Spleen (tissue), 11 donors: Measurements from ENCODE around the gene BAX. TPM values are rescaled to one million over a fixed set of nuclear protein-coding genes. Genes with fewer than 3 reads are reported as not detected.
A peak's percentile ranks its signal among the peaks of the same experiment; 100 is the strongest.

Experiments used
- DNase-seq: peaks from one replicate; pipeline ENCODE4 v3.0.0-alpha.2; 2020
- H3K27ac ChIP-seq, 8 donors: fragments of 200-600 bp; sonication (generic) in 7 of 8; 1 replicate in 4 of 8; 2 replicates in 4 of 8; pipeline versions ENCODE4 v1.5.0 to v1.8.0; 2016 to 2021; ENCODE audit warnings: inconsistent platforms in 4 of 8, mild to moderate bottlenecking in 4 of 8, moderate library complexity in 1 of 8
- H3K27me3 ChIP-seq, 7 donors: fragments of 200-600 bp; sonication (generic) in 6 of 7; replicated peaks in 1 of 7; 1 replicate in 4 of 7; 2 replicates in 3 of 7; pipeline versions ENCODE4 v1.5.0 to v1.8.0; 2016 to 2021; ENCODE audit warnings: inconsistent platforms in 3 of 7, mild to moderate bottlenecking in 1 of 7
- H3K36me3 ChIP-seq, 6 donors: fragments of 200-600 bp; sonication (generic) in 5 of 6; 1 replicate in 4 of 6; 2 replicates in 2 of 6; pipeline versions ENCODE4 v1.5.0 to v1.8.0; 2016 to 2021; ENCODE audit warnings: inconsistent platforms in 2 of 6
- H3K4me1 ChIP-seq, 6 donors: fragments of 200-600 bp; sonication (generic) in 5 of 6; 1 replicate in 3 of 6; 2 replicates in 3 of 6; pipeline versions ENCODE4 v1.5.0 to v1.8.0; 2016 to 2021; ENCODE audit warnings: inconsistent platforms in 3 of 6
- H3K4me3 ChIP-seq, 8 donors: fragments of 200-600 bp; sonication (generic) in 7 of 8; 1 replicate in 4 of 8; 2 replicates in 4 of 8; pipeline versions ENCODE4 v1.5.0 to v1.8.0; 2016 to 2021; ENCODE audit warnings: inconsistent platforms in 4 of 8, mild to moderate bottlenecking in 4 of 8, moderate library complexity in 2 of 8
- H3K9me3 ChIP-seq, 8 donors: fragments of 200-600 bp; sonication (generic) in 7 of 8; 1 replicate in 4 of 8; 2 replicates in 4 of 8; pipeline versions ENCODE4 v1.5.0 to v1.8.0; 2016 to 2021; ENCODE audit warnings: inconsistent platforms in 4 of 8
- POLR2A ChIP-seq, 3 donors: fragments of 450-650 bp; IDR thresholded peaks; one replicate each; pipeline ENCODE4 v1.5.1; 2017; ENCODE audit warnings: antibody characterized with exemption in 3 of 3, mild to moderate bottlenecking in 1 of 3
- POLR2AphosphoS5 ChIP-seq, 3 donors: sonication (generic); formaldehyde crosslinking; IDR thresholded peaks; one replicate each; pipeline ENCODE4 v1.5.1; 2017; ENCODE audit warnings: antibody characterized with exemption in 3 of 3
- WGBS, 5 donors: extraction: QIAGEN DNeasy Blood & Tissue Kit in 3 of 5; methylation state at CpG; one replicate each; pipeline versions ENCODE4 v1.1.5 to v1.1.7; 2013 to 2018; 5-methylcytosine and 5-hydroxymethylcytosine counted together
- intact Hi-C: fragments of 100-400 bp; cut with DNase I; formaldehyde crosslinking; loops from one replicate; pipeline ENCODE4 v1.15.0; 2023; ENCODE audit warnings: low total_unique reads
- polyA plus RNA-seq, 3 donors: library from polyadenylated mRNA; stranded (reverse); fragments of 200-250 nt; gene quantifications; one replicate each; pipeline ENCODE4 v1.2.1, GENCODE V29; 2013
- total RNA-seq, 7 donors: library from RNA; depleted of rRNA in 3 of 7; stranded (reverse); fragments of >200 nt in 3 of 7; fragmentation: NEBNext Ultra II Directional in 4 of 7; extraction: Animal tissue kit (Norgen Biotek cat#: 25700) in 4 of 7; gene quantifications; one replicate each; pipeline versions ENCODE4 v1.1.0 to v1.2.1, GENCODE V29; 2016 to 2021
- TF ChIP-seq, protein P1 (sequence below), 11 experiments: fragments of 200-600 bp in 7 of 11; fragments of 450-650 bp in 4 of 11; sonication (generic) in 4 of 11; IDR thresholded peaks in 8 of 11; conservative IDR thresholded peaks in 3 of 11; 1 replicate in 7 of 11; 2 replicates in 4 of 11; pipeline versions ENCODE4 v1.4.0 to v1.8.0; 2016 to 2021; ENCODE audit warnings: antibody characterized with exemption in 11 of 11, inconsistent platforms in 4 of 11, mild to moderate bottlenecking in 1 of 11
- donor health status: healthy with polysubstance abuse.
- donor health status: DM: no; HTN: no; CAD: no; lungs with moderate emphysema.
- donor health status: DM: no; HTN: no; CAD: no.
- donor health status: Bipolar disorder and iron deficiency.
- donor health status: healthy.
- donor health status: DM: no; HTN: no; CAD: no.
- donor health status: DM: yes; HTN: yes; CAD: no.

BAX gene
- total and polyA plus RNA-seq, 10 donors = 65.9 to 219 (median 131) TPM

GRCh38 chr19:48943081-48943480 is 11.6 kb upstream of the BAX start:
- DNase-seq = no peak
- peaks cover 0 to 8% (median 0%) of the 10 kb centered on the region in 6 donors for H3K4me1 ChIP-seq
- intact Hi-C loops = no loop called here
- peak overlapping the region in 3 of 8 donors; percentile 38 to 52 (median 40) for H3K27ac ChIP-seq
- WGBS, 5 donors = 72 to 89% (median 73%) methylated on average over 6 of the region's 6 CpGs
- H3K27me3 ChIP-seq = no peaks in the 10 kb centered on the region
- peaks cover 0 to 4% (median 0%) of the 10 kb centered on the region in 6 donors for H3K36me3 ChIP-seq
- TF ChIP-seq POLR2A (IDR thresholded peaks at IDR 0.05) = no peak
- H3K9me3 ChIP-seq = peaks cover 0 to 27% (median 15%) of the 10 kb centered on the region in 8 donors
- H3K4me3 ChIP-seq = no peak overlapping the region

- no peak for DNase-seq
- no peaks in the 10 kb centered on the region for H3K27me3 ChIP-seq
- TF ChIP-seq, protein P1, sequence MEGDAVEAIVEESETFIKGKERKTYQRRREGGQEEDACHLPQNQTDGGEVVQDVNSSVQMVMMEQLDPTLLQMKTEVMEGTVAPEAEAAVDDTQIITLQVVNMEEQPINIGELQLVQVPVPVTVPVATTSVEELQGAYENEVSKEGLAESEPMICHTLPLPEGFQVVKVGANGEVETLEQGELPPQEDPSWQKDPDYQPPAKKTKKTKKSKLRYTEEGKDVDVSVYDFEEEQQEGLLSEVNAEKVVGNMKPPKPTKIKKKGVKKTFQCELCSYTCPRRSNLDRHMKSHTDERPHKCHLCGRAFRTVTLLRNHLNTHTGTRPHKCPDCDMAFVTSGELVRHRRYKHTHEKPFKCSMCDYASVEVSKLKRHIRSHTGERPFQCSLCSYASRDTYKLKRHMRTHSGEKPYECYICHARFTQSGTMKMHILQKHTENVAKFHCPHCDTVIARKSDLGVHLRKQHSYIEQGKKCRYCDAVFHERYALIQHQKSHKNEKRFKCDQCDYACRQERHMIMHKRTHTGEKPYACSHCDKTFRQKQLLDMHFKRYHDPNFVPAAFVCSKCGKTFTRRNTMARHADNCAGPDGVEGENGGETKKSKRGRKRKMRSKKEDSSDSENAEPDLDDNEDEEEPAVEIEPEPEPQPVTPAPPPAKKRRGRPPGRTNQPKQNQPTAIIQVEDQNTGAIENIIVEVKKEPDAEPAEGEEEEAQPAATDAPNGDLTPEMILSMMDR (IDR thresholded peaks at IDR 0.05 in 8 of 11, conservative IDR thresholded peaks at IDR 0.05 in 3 of 11) = no peak
- no peak for TF ChIP-seq POLR2AphosphoS5 (IDR thresholded peaks at IDR 0.05)
- no peak for TF ChIP-seq POLR2A (IDR thresholded peaks at IDR 0.05)
- intact Hi-C loops = no loop called here
- H3K4me3 ChIP-seq = no peak overlapping the region
- WGBS, 5 donors = 86 to 92% (median 87%) methylated on average over 5 of the region's 5 CpGs
- H3K27ac ChIP-seq = no peak overlapping the region
- H3K9me3 ChIP-seq = peaks cover 0 to 27% (median 15%) of the 10 kb centered on the region in 8 donors
- H3K4me1 ChIP-seq = peaks cover 0 to 12% (median 0%) of the 10 kb centered on the region in 6 donors
- peaks cover 0 to 4% (median 0%) of the 10 kb centered on the region in 6 donors for H3K36me3 ChIP-seq
Observed at GRCh38 chr19:48945415-48945814, 9.3 kb upstream of the BAX start.

DNA sequence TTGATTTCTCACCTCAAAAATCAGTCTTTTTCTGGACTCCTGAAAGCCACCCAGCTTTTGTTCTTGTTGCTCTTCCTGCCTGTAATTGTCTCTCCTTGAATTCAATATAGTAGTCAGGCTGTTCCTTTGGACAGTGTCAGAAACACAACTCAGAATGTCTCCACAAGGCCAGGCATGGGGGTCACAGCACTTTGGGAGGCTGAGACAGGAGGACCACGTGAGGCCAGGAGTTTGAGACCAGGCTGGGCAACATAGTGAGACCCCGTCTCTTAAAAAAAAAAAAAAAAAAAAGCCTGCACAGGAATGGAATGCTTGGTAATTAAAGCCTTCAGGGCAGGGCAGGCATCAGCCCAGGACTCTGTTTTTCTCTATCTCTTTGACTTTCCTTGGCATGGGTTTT is 8.9 kb upstream of the BAX start:
- WGBS, 5 donors = 75 to 96% (median 84%) methylated on average over 2 of the region's 2 CpGs
- peaks cover 0 to 23% (median 14%) of the 10 kb centered on the region in 8 donors for H3K9me3 ChIP-seq
- no peak for TF ChIP-seq POLR2AphosphoS5 (IDR thresholded peaks at IDR 0.05)
- TF ChIP-seq, protein P1 (IDR thresholded peaks at IDR 0.05 in 8 of 11, conservative IDR thresholded peaks at IDR 0.05 in 3 of 11) = no peak
- no peak for DNase-seq
- H3K27me3 ChIP-seq = no peaks in the 10 kb centered on the region
- H3K27ac ChIP-seq = no peak overlapping the region
- H3K4me1 ChIP-seq = peaks cover 0 to 16% (median 0%) of the 10 kb centered on the region in 6 donors
- H3K36me3 ChIP-seq = peaks cover 0 to 2% (median 0%) of the 10 kb centered on the region in 6 donors
- no peak overlapping the region for H3K4me3 ChIP-seq
- intact Hi-C loops = no loop called here

GRCh38 chr19:48946463-48947257 is 8.0 kb upstream of the BAX start:
- H3K27me3 ChIP-seq = no peaks in the 10 kb centered on the region
- intact Hi-C loops = no loop called here
- peaks cover 0 to 19% (median 0%) of the 10 kb centered on the region in 6 donors for H3K4me1 ChIP-seq
- peaks cover 0 to 18% (median 11%) of the 10 kb centered on the region in 8 donors for H3K9me3 ChIP-seq
- no peaks in the 10 kb centered on the region for H3K36me3 ChIP-seq
- no peak overlapping the region for H3K4me3 ChIP-seq
- 75 to 95% (median 88%) methylated on average over 3 to 9 of the region's 9 CpGs for WGBS, 5 donors
- no peak overlapping the region for H3K27ac ChIP-seq
- TF ChIP-seq, protein P1 (IDR thresholded peaks at IDR 0.05 in 8 of 11, conservative IDR thresholded peaks at IDR 0.05 in 3 of 11) = no peak
- TF ChIP-seq POLR2AphosphoS5 (IDR thresholded peaks at IDR 0.05) (no peak), POLR2A (IDR thresholded peaks at IDR 0.05) (no peak)
- no peak for DNase-seq
